K562 (cell line): ENCODE data around the gene MYLK2. TPM values are rescaled to one million over a fixed set of nuclear protein-coding genes. Genes with fewer than 3 reads are reported as not detected.

Experiments used
- AFF1 ChIP-seq, 2 experiments: fragments of 450-650 bp; IDR thresholded peaks; 2 replicates each; pipeline ENCODE4 v1.6.1; 2018; ENCODE audit warnings: mild to moderate bottlenecking in 2 of 2, low read depth in 1 of 2; ENCODE audit not compliant: partially characterized antibody in 2 of 2
- CBFA2T2 ChIP-seq: fragments of 450-650 bp; conservative IDR thresholded peaks from 2 replicates; pipeline ENCODE4 v1.6.1; 2017; ENCODE audit warnings: mild to moderate bottlenecking
- CEBPZ ChIP-seq: fragments of 150-350 bp; IDR thresholded peaks from 2 replicates; pipeline ENCODE4 v1.6.1; 2014; ENCODE audit warnings: low read depth, mild to moderate bottlenecking, low read length, borderline replicate concordance
- DNMT1 ChIP-seq: fragments of 450-650 bp; IDR thresholded peaks from 2 replicates; pipeline ENCODE4 v1.6.1; 2016; ENCODE audit warnings: antibody characterized with exemption, mild to moderate bottlenecking
- MAX ChIP-seq: sonication (generic); formaldehyde crosslinking; IDR thresholded peaks from 2 replicates; pipeline ENCODE4 v1.9.0; 2022; ENCODE audit warnings: mild to moderate bottlenecking, missing genetic modification reagents
- NR4A1 ChIP-seq, 2 experiments: fragments of 250-450 bp in 1 of 2; fragments of 450-650 bp in 1 of 2; sonication (Bioruptor Pico) in 1 of 2; IDR thresholded peaks; 2 replicates each; pipeline versions ENCODE4 v1.4.0 to v1.6.1; 2016 to 2020; ENCODE audit warnings: mild to moderate bottlenecking in 2 of 2, missing compliant biosample characterization in 1 of 2, missing genetic modification characterization in 1 of 2, moderate library complexity in 1 of 2
- POLR2A ChIP-seq: fragments of 450-650 bp; conservative IDR thresholded peaks from 2 replicates; pipeline ENCODE4 v1.6.1; 2016
- U2AF1 ChIP-seq: fragments of 200-400 bp; formaldehyde crosslinking; optimal IDR thresholded peaks from 2 replicates; pipeline ENCODE3; 2017; ENCODE audit warnings: mild to moderate bottlenecking, low read depth, low read length, moderate library complexity
- ZNF318 ChIP-seq, 2 experiments: fragments of 450-650 bp; IDR thresholded peaks; 2 replicates each; pipeline ENCODE4 v1.6.1; 2016; ENCODE audit warnings: mild to moderate bottlenecking in 2 of 2, borderline replicate concordance in 1 of 2, low read depth in 1 of 2, moderate library complexity in 1 of 2
- polyA plus RNA-seq, 8 experiments: library from polyadenylated mRNA; depleted of rRNA in 4 of 8; stranded (reverse) in 5 of 8; unstranded in 3 of 8; fragments of >200 nt; fragmentation: Nextera tagmentation in 2 of 8; fragmentation: Illumina TruSeq in 1 of 8; extraction: Ambion mirVana in 2 of 8; extraction: Trizol in 1 of 8; gene quantifications; 2 replicates each; pipeline versions ENCODE4 v1.2.1 to v1.2.3, GENCODE V29; 2011 to 2014; ENCODE audit warnings: inconsistent platforms in 1 of 8, missing spikeins in 1 of 8
- total RNA-seq, 7 experiments: library from RNA; depleted of rRNA in 6 of 7; stranded (reverse); fragments of >200 nt in 6 of 7; fragmentation: Illumina TruSeq in 2 of 7; extraction: Trizol in 2 of 7; gene quantifications; 2 replicates each; pipeline versions ENCODE4 v1.2.1 to v1.2.3, GENCODE V29; 2011 to 2021; ENCODE audit warnings: low replicate concordance in 1 of 7

The MYLK2 gene
- total and polyA plus RNA-seq, 9 of the 15 experiments (the other 6 are each of a cell fraction or from before 2014, with no cell fraction given): 0.07 to 0.53 (median 0.18) TPM; not detected in 2

GRCh38 chr20:31835977-31836852 is 17.1 kb downstream of the MYLK2 start (continued):
- no peak for TF ChIP-seq ZNF318 (IDR thresholded peaks at IDR 0.05; ENCODE audit: borderline replicate concordance in 1 of 2, low read depth in 1 of 2)
- peak; percentile 72 for TF ChIP-seq CBFA2T2
- no peak for TF ChIP-seq DNMT1
- TF ChIP-seq CEBPZ: no peak
- no peak for TF ChIP-seq NR4A1 (CRISPR knock-in tag; IDR thresholded peaks at IDR 0.05)
- no peak for TF ChIP-seq NR4A1 (tag; IDR thresholded peaks at IDR 0.05)
- TF ChIP-seq POLR2A: no peak
- no peak for TF ChIP-seq U2AF1
- no peak for TF ChIP-seq AFF1 (IDR thresholded peaks at IDR 0.05; ENCODE audit: low read depth in 1 of 2, partially characterized antibody in 2 of 2)
- peak; percentile 77 for TF ChIP-seq MAX (CRISPR knock-in tag)
